Stimulated activated effector memory CD8-positive, alpha-beta T cell treated with anti-CD3 and anti-CD28 coated beads, Interleukin-12 subunit alpha, Interleukin-12 subunit beta, amount 100 ng/mL, for 72 hours (primary cell): ENCODE data around the gene FRMD4A.
A peak's percentile ranks its signal among the peaks of the same experiment; 100 is the strongest.

Source experiments
- ATAC-seq: fragments of 150-1000 bp; cut with Tn5 transposase; 2 replicates; pipeline ENCODE4 v1.10.0; 2021
- DNase-seq, 2 donors: peaks; one replicate each; pipeline ENCODE4 v3.0.0; 2021 to 2022; ENCODE audit warnings: low spot score in 2 of 2
- H3K27ac Mint-ChIP-seq: one replicate; pipeline ENCODE4 v1.8.0; 2022; ENCODE audit warnings: mild to moderate bottlenecking, mixed read lengths
- H3K36me3 Mint-ChIP-seq: one replicate; pipeline ENCODE4 v1.8.0; 2022; ENCODE audit warnings: mild to moderate bottlenecking, mixed read lengths
- H3K4me1 Mint-ChIP-seq: one replicate; pipeline ENCODE4 v1.8.0; 2022; ENCODE audit warnings: mixed read lengths
- H3K4me3 Mint-ChIP-seq: one replicate; pipeline ENCODE4 v1.8.0; 2022; ENCODE audit warnings: mild to moderate bottlenecking, mixed read lengths
- H3K9me3 Mint-ChIP-seq: one replicate; pipeline ENCODE4 v1.8.0; 2022; ENCODE audit warnings: mixed read lengths

FRMD4A gene

GRCh38 chr10:14282276-14282675 is 48.4 kb downstream of the FRMD4A start:
- Mint-ChIP-seq H3K27ac (no peak overlapping the region), H3K4me3 (no peak overlapping the region), H3K4me1 (no peaks in the 10 kb centered on the region), H3K36me3 (no peaks in the 10 kb centered on the region), H3K9me3 (no peaks in the 10 kb centered on the region)
- no peak for ATAC-seq
- no peak for DNase-seq

DNA sequence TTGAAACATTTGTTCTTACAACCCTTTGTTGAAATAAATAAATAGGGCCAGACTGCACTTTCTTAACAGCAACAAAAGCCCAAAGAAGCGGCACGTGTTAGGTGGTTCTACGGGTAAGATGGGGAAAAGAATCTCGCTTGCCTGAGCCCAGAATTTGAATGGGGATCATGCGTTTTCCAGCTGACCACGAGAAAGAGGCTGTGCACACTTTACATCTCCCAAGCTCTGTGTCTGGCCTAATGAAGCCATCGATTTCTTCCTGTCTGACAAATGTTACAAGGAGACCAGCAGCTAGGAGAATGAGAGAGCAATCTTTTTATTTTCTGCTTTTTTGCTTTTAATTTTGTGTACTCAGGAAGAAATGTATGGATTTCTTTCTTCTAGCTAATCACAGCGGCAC is 52.2 kb downstream of the FRMD4A start:
- DNase-seq (no peak), ATAC-seq (no peak)
- Mint-ChIP-seq H3K9me3 (no peaks in the 10 kb centered on the region), H3K4me1 (no peaks in the 10 kb centered on the region), H3K4me3 (no peak overlapping the region), H3K36me3 (no peaks in the 10 kb centered on the region), H3K27ac (no peak overlapping the region)

DNA sequence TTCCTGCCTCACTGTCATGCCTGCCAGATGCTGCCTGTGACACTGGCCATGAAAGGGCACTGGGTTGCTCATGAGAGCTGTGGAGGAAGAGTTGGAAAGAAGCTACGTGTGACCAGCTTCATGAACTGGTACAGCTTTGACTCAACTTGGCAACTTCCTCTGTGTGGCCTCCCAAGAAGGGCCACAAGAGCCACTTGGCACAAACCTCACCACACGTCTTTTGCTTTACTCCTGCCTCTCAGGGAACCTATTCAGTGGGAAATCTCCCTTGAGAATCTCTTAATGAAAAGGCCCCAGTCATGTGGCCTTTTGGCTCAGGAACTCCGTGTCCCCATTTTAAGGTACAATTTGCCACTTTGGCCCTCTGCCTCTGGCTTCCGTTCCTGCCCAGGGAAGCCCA is 54.5 kb downstream of the FRMD4A start:
- Mint-ChIP-seq H3K4me1 (no peaks in the 10 kb centered on the region), H3K36me3 (no peaks in the 10 kb centered on the region), H3K9me3 (no peaks in the 10 kb centered on the region), H3K27ac (no peak overlapping the region), H3K4me3 (no peak overlapping the region)
- DNase-seq (no peak), ATAC-seq (peak; percentile 63)

DNA sequence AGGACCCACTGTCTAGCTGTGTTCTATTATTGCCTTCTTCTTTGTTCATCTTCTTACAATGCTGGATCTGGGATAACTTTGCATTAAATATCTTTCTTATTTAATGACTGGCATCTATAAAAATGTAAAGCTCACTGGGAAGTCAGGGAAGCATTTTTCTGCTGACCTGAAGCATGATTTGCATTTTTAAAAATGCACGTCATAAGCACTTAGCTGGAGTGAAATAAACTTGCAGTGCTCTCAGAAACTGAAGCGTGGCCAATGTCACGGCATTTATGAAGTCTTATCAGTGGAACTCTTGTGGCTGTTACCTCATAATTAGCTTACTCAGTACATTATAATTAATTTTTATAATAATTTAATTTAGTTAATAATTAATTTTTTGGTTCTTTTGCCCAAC is 59.1 kb downstream of the FRMD4A start:
- Mint-ChIP-seq H3K4me1 (no peaks in the 10 kb centered on the region), H3K27ac (no peak overlapping the region), H3K4me3 (no peak overlapping the region), H3K36me3 (no peaks in the 10 kb centered on the region), H3K9me3 (no peaks in the 10 kb centered on the region)
- DNase-seq (no peak), ATAC-seq (no peak)

DNA sequence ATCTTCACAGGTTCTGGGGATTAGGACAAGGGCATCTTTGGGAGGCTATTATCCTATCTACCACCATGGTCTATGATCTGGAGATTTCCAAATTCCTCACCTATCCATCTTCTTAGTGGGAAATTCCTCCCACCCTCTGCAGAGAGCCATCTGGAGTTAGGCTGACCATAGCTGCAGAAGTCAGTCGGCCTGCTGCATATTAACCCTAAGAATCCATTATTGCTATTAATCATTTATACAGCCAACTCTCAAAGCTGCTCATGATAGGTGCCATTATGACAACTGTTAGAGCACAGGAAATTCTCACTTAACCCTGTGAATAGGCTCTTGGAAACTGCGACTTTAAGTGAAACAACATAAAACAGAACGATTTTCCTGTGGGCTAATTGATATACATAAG is 60.4 kb downstream of the FRMD4A start:
- H3K27ac Mint-ChIP-seq = no peak overlapping the region
- ATAC-seq = no peak

DNA sequence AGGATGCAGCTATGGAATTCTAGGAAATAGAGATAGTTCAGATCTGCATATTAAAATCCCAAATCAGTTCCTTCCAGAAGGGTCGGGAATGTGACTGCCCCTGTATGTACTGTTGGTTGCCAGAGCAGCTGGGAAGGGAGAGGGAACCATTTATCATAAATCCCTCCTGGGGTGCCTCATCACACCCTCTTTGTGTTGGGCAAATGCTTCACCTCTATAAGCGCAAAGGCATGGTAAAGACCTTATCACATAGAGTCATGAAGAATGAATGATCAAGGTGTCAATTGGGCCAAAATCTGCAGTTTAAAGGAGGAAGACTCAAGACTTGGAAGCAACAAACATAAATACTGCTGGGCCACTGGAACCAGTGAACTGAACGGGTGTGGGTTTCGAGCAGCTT is 65.0 kb downstream of the FRMD4A start:
- ATAC-seq (no peak), DNase-seq (no peak)
- H3K4me1 Mint-ChIP-seq = no peaks in the 10 kb centered on the region
- H3K9me3 Mint-ChIP-seq = no peaks in the 10 kb centered on the region
- H3K36me3 Mint-ChIP-seq = no peaks in the 10 kb centered on the region
- H3K27ac Mint-ChIP-seq = no peak overlapping the region
- no peak overlapping the region for H3K4me3 Mint-ChIP-seq

More for the DNA sequence above, 60.4 kb downstream of the FRMD4A start:
- H3K4me1 Mint-ChIP-seq = no peaks in the 10 kb centered on the region
- no peaks in the 10 kb centered on the region for H3K36me3 Mint-ChIP-seq
- no peak overlapping the region for H3K4me3 Mint-ChIP-seq
- H3K9me3 Mint-ChIP-seq = no peaks in the 10 kb centered on the region
- no peak for DNase-seq

- Mint-ChIP-seq H3K9me3 (no peaks in the 10 kb centered on the region), H3K4me3 (no peak overlapping the region), H3K27ac (no peak overlapping the region), H3K4me1 (no peaks in the 10 kb centered on the region), H3K36me3 (no peaks in the 10 kb centered on the region)
- ATAC-seq = no peak
- no peak for DNase-seq
These were observed 67.8 kb downstream of the FRMD4A start for GRCh38 chr10:14262836-14263425.

GRCh38 chr10:14261336-14261735 is 69.4 kb downstream of the FRMD4A start:
- no peaks in the 10 kb centered on the region for H3K9me3 Mint-ChIP-seq
- no peaks in the 10 kb centered on the region for H3K36me3 Mint-ChIP-seq
- no peak overlapping the region for H3K4me3 Mint-ChIP-seq
- no peaks in the 10 kb centered on the region for H3K4me1 Mint-ChIP-seq
- H3K27ac Mint-ChIP-seq = no peak overlapping the region
- DNase-seq (no peak), ATAC-seq (no peak)

- H3K27ac Mint-ChIP-seq = no peak overlapping the region
- no peak overlapping the region for H3K4me3 Mint-ChIP-seq
- ATAC-seq (no peak), DNase-seq (no peak)
- no peaks in the 10 kb centered on the region for H3K4me1 Mint-ChIP-seq
- no peaks in the 10 kb centered on the region for H3K36me3 Mint-ChIP-seq
- no peaks in the 10 kb centered on the region for H3K9me3 Mint-ChIP-seq
These were observed 70.8 kb downstream of the FRMD4A start for GRCh38 chr10:14259696-14260566.

GRCh38 chr10:14254368-14254767 is 76.4 kb downstream of the FRMD4A start:
- Mint-ChIP-seq H3K27ac (no peak overlapping the region), H3K36me3 (no peaks in the 10 kb centered on the region), H3K4me3 (no peak overlapping the region), H3K4me1 (no peaks in the 10 kb centered on the region), H3K9me3 (no peaks in the 10 kb centered on the region)
- DNase-seq (no peak), ATAC-seq (no peak)

GRCh38 chr10:14253711-14254110 is 77.0 kb downstream of the FRMD4A start:
- DNase-seq (no peak), ATAC-seq (no peak)
- Mint-ChIP-seq H3K36me3 (no peaks in the 10 kb centered on the region), H3K27ac (no peak overlapping the region), H3K9me3 (no peaks in the 10 kb centered on the region), H3K4me1 (no peaks in the 10 kb centered on the region), H3K4me3 (no peak overlapping the region)

GRCh38 chr10:14253079-14253478 is 77.6 kb downstream of the FRMD4A start:
- Mint-ChIP-seq H3K36me3 (no peaks in the 10 kb centered on the region), H3K9me3 (no peaks in the 10 kb centered on the region), H3K27ac (no peak overlapping the region), H3K4me3 (no peak overlapping the region), H3K4me1 (no peaks in the 10 kb centered on the region)
- DNase-seq (no peak), ATAC-seq (no peak)

- Mint-ChIP-seq H3K9me3 (no peaks in the 10 kb centered on the region), H3K4me3 (no peak overlapping the region), H3K36me3 (no peaks in the 10 kb centered on the region), H3K27ac (no peak overlapping the region), H3K4me1 (no peaks in the 10 kb centered on the region)
- ATAC-seq (no peak), DNase-seq (no peak)
These were observed 80.1 kb downstream of the FRMD4A start for GRCh38 chr10:14250496-14251076.

DNA sequence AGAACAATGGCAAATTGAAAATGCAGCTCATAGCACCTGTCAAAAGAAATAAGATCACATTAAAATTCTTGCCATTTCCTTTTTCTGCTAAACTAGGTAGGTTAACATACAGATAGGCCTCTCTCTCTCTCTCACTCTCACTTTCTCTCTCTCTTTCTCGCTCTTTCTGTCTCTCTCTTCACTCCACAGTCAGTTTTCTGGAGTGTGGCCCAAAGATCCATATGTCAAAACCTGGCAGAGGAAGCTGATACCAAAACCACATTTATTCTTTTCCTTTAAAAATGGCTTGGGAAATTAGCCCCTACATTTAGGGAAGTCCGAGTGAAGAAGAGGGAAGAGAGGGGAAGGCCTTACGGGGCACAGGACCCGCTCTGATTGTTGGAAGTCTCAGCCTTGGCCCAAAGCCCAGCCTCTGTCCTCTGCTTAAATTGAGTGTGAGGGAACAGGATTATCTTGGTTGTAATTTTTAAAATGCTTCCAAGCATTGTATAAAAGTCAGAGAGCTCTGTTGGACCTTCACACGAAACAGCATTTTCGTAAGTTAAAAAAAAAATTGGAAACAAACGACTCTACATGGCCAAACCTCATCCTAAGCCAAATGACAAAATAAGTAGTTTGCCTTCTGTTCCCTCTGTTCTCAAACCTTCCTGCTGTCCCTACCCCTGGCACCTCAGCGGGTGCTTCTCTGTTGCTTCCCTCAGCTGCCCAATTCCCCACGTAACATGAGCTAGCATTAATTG is 83.2 kb downstream of the FRMD4A start:
- no peaks in the 10 kb centered on the region for H3K36me3 Mint-ChIP-seq
- H3K4me1 Mint-ChIP-seq = no peaks in the 10 kb centered on the region
- H3K9me3 Mint-ChIP-seq = no peaks in the 10 kb centered on the region
- ATAC-seq = no peak
- no peak overlapping the region for H3K27ac Mint-ChIP-seq
- no peak overlapping the region for H3K4me3 Mint-ChIP-seq
- no peak for DNase-seq

GRCh38 chr10:14244801-14245211 is 85.9 kb downstream of the FRMD4A start:
- Mint-ChIP-seq H3K27ac (no peak overlapping the region), H3K9me3 (no peaks in the 10 kb centered on the region), H3K4me1 (no peaks in the 10 kb centered on the region), H3K36me3 (no peaks in the 10 kb centered on the region), H3K4me3 (no peak overlapping the region)
- DNase-seq (no peak), ATAC-seq (no peak)
